Peyer's patch (tissue), 4 donors: ENCODE results near the gene TTLL5.

Experiments
- POLR2A ChIP-seq, 2 donors: fragments of 450-650 bp; IDR thresholded peaks; one replicate each; pipeline ENCODE4 v1.5.1; 2017; ENCODE audit warnings: antibody characterized with exemption in 2 of 2, mild to moderate bottlenecking in 2 of 2, moderate library complexity in 2 of 2
- TF ChIP-seq, protein P1 (sequence below), 6 experiments: fragments of 450-650 bp in 4 of 6; fragments of 200-600 bp in 2 of 6; sonication (generic) in 1 of 6; IDR thresholded peaks; one replicate each; pipeline ENCODE4 v1.5.1; 2017 to 2019; ENCODE audit warnings: antibody characterized with exemption in 6 of 6, mild to moderate bottlenecking in 3 of 6, moderate library complexity in 1 of 6

DNA sequence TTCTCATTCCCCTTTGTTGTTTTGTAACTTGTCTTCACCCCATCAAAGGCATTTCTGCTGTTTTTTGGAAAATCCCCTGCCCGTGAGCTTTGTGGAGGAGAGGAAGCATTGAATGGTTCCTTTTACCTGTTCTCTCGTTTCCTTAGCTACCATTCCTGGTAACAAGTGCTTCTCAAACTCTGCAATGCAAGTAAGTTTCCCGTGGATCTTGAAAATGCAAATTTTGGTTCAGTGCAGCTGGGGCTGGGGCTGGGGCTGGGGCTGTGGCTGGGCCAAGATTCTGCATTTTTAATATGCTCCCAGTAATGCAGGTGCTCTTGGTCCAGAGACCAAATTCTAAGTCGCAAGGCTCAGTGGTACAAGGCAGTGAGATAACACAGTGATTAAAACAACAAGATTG is 151.6 kb downstream of the TTLL5 start:
- TF ChIP-seq, protein P1, sequence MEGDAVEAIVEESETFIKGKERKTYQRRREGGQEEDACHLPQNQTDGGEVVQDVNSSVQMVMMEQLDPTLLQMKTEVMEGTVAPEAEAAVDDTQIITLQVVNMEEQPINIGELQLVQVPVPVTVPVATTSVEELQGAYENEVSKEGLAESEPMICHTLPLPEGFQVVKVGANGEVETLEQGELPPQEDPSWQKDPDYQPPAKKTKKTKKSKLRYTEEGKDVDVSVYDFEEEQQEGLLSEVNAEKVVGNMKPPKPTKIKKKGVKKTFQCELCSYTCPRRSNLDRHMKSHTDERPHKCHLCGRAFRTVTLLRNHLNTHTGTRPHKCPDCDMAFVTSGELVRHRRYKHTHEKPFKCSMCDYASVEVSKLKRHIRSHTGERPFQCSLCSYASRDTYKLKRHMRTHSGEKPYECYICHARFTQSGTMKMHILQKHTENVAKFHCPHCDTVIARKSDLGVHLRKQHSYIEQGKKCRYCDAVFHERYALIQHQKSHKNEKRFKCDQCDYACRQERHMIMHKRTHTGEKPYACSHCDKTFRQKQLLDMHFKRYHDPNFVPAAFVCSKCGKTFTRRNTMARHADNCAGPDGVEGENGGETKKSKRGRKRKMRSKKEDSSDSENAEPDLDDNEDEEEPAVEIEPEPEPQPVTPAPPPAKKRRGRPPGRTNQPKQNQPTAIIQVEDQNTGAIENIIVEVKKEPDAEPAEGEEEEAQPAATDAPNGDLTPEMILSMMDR (IDR thresholded peaks at IDR 0.05) = no peak
- no peak for TF ChIP-seq POLR2A (IDR thresholded peaks at IDR 0.05)
